Dermis blood vessel endothelial cell (primary cell): ENCODE data around the gene CR1. TPM values are rescaled to one million over a fixed set of nuclear protein-coding genes. Genes with fewer than 3 reads are reported as not detected.
"Not testable (repeated sequence)": the region's sequence is repeated elsewhere in the genome, so short reads cannot be mapped to it uniquely, and the experiment has no call there.

Experiments
- DNase-seq: peaks from one replicate; pipeline ENCODE4 v3.0.0; 2010
- total RNA-seq: library from RNA; depleted of rRNA; stranded (reverse); fragments of >200 nt; gene quantifications from 2 replicates; pipeline ENCODE4 v1.2.3, GENCODE V29; 2014

Gene CR1
- not detected in 2 replicates for total RNA-seq

- DNase-seq = peak; percentile 3
These were observed at the start of gene CR1 for GRCh38 chr1:207495801-207496792. TSS of gene CR1 (plus strand) at chr1:207496157. CDS start at chr1:207496268, 111 bp downstream.

GRCh38 chr1:207453710-207454045 is 42.3 kb upstream of the CR1 start:
- DNase-seq = no peak

GRCh38 chr1:207454046-207454964 is 41.7 kb upstream of the CR1 start, which contains the start of gene CR2:
TSS of gene CR2 (plus strand) at chr1:207454328. CDS start at chr1:207454419, 91 bp downstream.
- peak; percentile 2 for DNase-seq

GRCh38 chr1:207455183-207455754 is 40.7 kb upstream of the CR1 start:
- DNase-seq = no peak

- DNase-seq = no peak
These were observed 37.5 kb upstream of the CR1 start for GRCh38 chr1:207458414-207458813.

GRCh38 chr1:207459008-207459407 is 36.9 kb upstream of the CR1 start:
- no peak for DNase-seq

- DNase-seq = no peak
These were observed 34.3 kb upstream of the CR1 start for GRCh38 chr1:207461649-207462048.

GRCh38 chr1:207462535-207462934 is 33.4 kb upstream of the CR1 start:
- no peak for DNase-seq

GRCh38 chr1:207463021-207463420 is 32.9 kb upstream of the CR1 start:
- no peak for DNase-seq

GRCh38 chr1:207463571-207463970 is 32.4 kb upstream of the CR1 start:
- DNase-seq = no peak

GRCh38 chr1:207470927-207471326 is 25.0 kb upstream of the CR1 start:
- no peak for DNase-seq

GRCh38 chr1:207474210-207474609 is 21.7 kb upstream of the CR1 start:
- DNase-seq = no peak

- DNase-seq = no peak
These were observed 9.8 kb upstream of the CR1 start for GRCh38 chr1:207486198-207486597.

GRCh38 chr1:207487636-207488035 is 8.3 kb upstream of the CR1 start:
- DNase-seq = no peak

GRCh38 chr1:207493212-207493611 is 2.7 kb upstream of the CR1 start:
- DNase-seq = no peak

- no peak for DNase-seq
These were observed 1.8 kb upstream of the CR1 start for GRCh38 chr1:207494171-207494570.

GRCh38 chr1:207495281-207495680 is 676 bp upstream of the CR1 start:
- DNase-seq = not testable (repeated sequence)

- DNase-seq = no peak
These were observed 2.0 kb downstream of the CR1 start for GRCh38 chr1:207497941-207498340.

- DNase-seq = peak; percentile 82
These were observed 3.6 kb downstream of the CR1 start for GRCh38 chr1:207499573-207499972.

GRCh38 chr1:207500306-207500705 is 4.3 kb downstream of the CR1 start:
- DNase-seq = no peak

GRCh38 chr1:207501071-207501470 is 5.1 kb downstream of the CR1 start:
- DNase-seq = no peak

- DNase-seq = no peak
These were observed 6.8 kb downstream of the CR1 start for GRCh38 chr1:207502726-207503125.

GRCh38 chr1:207503950-207504349 is 8.0 kb downstream of the CR1 start:
- DNase-seq = no peak
